Vagina (tissue), 2 donors: ENCODE data around the gene ZNF557.

Source experiments
- POLR2A ChIP-seq, 2 donors: fragments of 450-650 bp; IDR thresholded peaks; one replicate each; pipeline ENCODE4 v1.6.1; 2017; ENCODE audit warnings: antibody characterized with exemption in 2 of 2, mild to moderate bottlenecking in 2 of 2, moderate library complexity in 2 of 2
- POLR2AphosphoS5 ChIP-seq, 2 donors: sonication (generic); formaldehyde crosslinking; IDR thresholded peaks; one replicate each; pipeline ENCODE4 v1.9.0; 2017; ENCODE audit warnings: antibody characterized with exemption in 2 of 2, mild to moderate bottlenecking in 2 of 2, low read depth in 1 of 2; ENCODE audit not compliant: insufficient read depth in 1 of 2
- TF ChIP-seq, protein P1 (sequence below), 3 experiments: fragments of 450-650 bp in 2 of 3; fragments of 200-600 bp in 1 of 3; sonication (generic) in 1 of 3; IDR thresholded peaks; one replicate each; pipeline ENCODE4 v1.5.1; 2017 to 2019; ENCODE audit warnings: antibody characterized with exemption in 3 of 3, mild to moderate bottlenecking in 2 of 3, moderate library complexity in 2 of 3

DNA sequence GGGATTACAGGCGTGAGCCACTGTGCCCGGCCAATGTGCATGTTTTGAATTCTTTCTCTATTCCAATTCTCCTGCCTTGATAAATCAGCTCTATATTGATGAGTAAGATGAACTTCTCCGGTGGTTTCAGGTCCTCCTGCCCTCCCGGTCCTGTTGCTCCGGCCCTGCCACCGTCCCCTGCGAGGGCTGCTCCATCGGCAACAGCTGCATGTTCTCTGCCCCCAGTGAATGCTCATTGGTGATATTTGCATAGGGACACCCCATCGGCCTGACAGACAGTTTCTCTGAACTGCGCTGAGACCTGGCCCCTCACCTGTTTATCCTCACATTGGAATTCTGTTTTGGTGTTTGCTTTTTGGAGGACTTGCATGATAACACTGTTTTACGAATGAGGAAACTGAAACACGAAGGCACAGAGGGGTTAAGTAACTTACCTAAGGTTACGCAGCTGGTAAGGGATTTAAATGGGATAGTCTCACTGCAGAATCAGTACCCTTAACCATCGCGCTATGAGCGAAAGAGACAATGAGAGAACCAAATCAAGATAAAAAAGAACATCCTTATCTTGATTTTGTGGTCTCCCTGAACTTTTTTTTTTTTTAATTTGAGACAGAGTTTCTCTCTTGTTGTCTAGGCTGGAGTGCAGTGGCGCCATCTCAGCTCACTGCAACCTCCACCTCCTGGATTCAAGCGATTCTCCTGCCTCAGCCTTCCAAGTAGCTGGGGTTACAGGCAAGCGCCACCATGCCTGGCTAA, 32.2 kb downstream of the ZNF557 start:
- TF ChIP-seq POLR2A (IDR thresholded peaks at IDR 0.05) (no peak), POLR2AphosphoS5 (IDR thresholded peaks at IDR 0.05; ENCODE audit: insufficient read depth in 1 of 2, low read depth in 1 of 2) (no peak)
- TF ChIP-seq, protein P1, sequence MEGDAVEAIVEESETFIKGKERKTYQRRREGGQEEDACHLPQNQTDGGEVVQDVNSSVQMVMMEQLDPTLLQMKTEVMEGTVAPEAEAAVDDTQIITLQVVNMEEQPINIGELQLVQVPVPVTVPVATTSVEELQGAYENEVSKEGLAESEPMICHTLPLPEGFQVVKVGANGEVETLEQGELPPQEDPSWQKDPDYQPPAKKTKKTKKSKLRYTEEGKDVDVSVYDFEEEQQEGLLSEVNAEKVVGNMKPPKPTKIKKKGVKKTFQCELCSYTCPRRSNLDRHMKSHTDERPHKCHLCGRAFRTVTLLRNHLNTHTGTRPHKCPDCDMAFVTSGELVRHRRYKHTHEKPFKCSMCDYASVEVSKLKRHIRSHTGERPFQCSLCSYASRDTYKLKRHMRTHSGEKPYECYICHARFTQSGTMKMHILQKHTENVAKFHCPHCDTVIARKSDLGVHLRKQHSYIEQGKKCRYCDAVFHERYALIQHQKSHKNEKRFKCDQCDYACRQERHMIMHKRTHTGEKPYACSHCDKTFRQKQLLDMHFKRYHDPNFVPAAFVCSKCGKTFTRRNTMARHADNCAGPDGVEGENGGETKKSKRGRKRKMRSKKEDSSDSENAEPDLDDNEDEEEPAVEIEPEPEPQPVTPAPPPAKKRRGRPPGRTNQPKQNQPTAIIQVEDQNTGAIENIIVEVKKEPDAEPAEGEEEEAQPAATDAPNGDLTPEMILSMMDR (IDR thresholded peaks at IDR 0.05) = no peak
